NCI-H345 (cell line): ENCODE results near the gene KSR1.
A peak's percentile ranks its signal among the peaks of the same experiment; 100 is the strongest.
"Not testable (repeated sequence)": the region's sequence is repeated elsewhere in the genome, so short reads cannot be mapped to it uniquely, and the experiment has no call there.

Experiments
- DNase-seq: peaks from one replicate; lab custom pipeline; 2025; lab: John Stamatoyannopoulos, UW

Gene KSR1

GRCh38 chr17:27454089-27454488 lies 2.2 kb upstream of the KSR1 start:
- no peak for DNase-seq

GRCh38 chr17:27455236-27455913 lies 873 bp upstream of the KSR1 start:
- DNase-seq: no peak

- DNase-seq: no peak
Observed at GRCh38 chr17:27456681-27457359, 572 bp downstream of the KSR1 start.

- DNase-seq: no peak
Observed at GRCh38 chr17:27457360-27457715, 1.1 kb downstream of the KSR1 start.

- DNase-seq: no peak
Observed at GRCh38 chr17:27457731-27458523, 1.7 kb downstream of the KSR1 start.

- DNase-seq: peak; percentile 84
Observed at GRCh38 chr17:27458524-27458908, 2.3 kb downstream of the KSR1 start.

GRCh38 chr17:27459433-27459832 lies 3.2 kb downstream of the KSR1 start:
- DNase-seq: no peak

- DNase-seq: no peak
Observed at GRCh38 chr17:27460196-27460725, 4.0 kb downstream of the KSR1 start.

- no peak for DNase-seq
Observed at GRCh38 chr17:27461192-27461859, 5.1 kb downstream of the KSR1 start.

GRCh38 chr17:27462149-27462548 lies 5.9 kb downstream of the KSR1 start:
- DNase-seq: no peak

GRCh38 chr17:27462714-27463113 lies 6.5 kb downstream of the KSR1 start:
- no peak for DNase-seq

- DNase-seq: no peak
Observed at GRCh38 chr17:27463235-27463677, 7.0 kb downstream of the KSR1 start.

- DNase-seq: not testable (repeated sequence)
Observed at GRCh38 chr17:27464019-27464418, 7.8 kb downstream of the KSR1 start.

GRCh38 chr17:27464431-27464830 lies 8.2 kb downstream of the KSR1 start:
- DNase-seq: no peak

- not testable (repeated sequence) for DNase-seq
Observed at GRCh38 chr17:27465875-27466274, 9.6 kb downstream of the KSR1 start.

- no peak for DNase-seq
Observed at GRCh38 chr17:27466376-27466742, 10.1 kb downstream of the KSR1 start.

- no peak for DNase-seq
Observed at GRCh38 chr17:27466743-27467375, 10.6 kb downstream of the KSR1 start.

- no peak for DNase-seq
Observed at GRCh38 chr17:27469256-27469655, 13.0 kb downstream of the KSR1 start.

GRCh38 chr17:27471321-27472269 lies 15.3 kb downstream of the KSR1 start:
- DNase-seq: no peak

- DNase-seq: no peak
Observed at GRCh38 chr17:27473190-27473747, 17.0 kb downstream of the KSR1 start.
